Measurements from ENCODE around the gene RPN2.

Gene RPN2

GRCh38 chr20:37243076-37243936 lies 64.2 kb downstream of the RPN2 start:
- DNase-seq (ENCODE audit: low spot score) = no peak

GRCh38 chr20:37243937-37244571 lies 64.9 kb downstream of the RPN2 start:
- DNase-seq (ENCODE audit: low spot score) = peak; percentile 40

GRCh38 chr20:37244572-37244957 lies 65.4 kb downstream of the RPN2 start:
- DNase-seq (ENCODE audit: low spot score) = no peak

- DNase-seq (ENCODE audit: low spot score) = no peak
These were observed 66.4 kb downstream of the RPN2 start for GRCh38 chr20:37245216-37246150.

GRCh38 chr20:37246736-37247135 lies 67.6 kb downstream of the RPN2 start:
- no peak for DNase-seq (ENCODE audit: low spot score)

- DNase-seq (ENCODE audit: low spot score) = no peak
These were observed 68.4 kb downstream of the RPN2 start for GRCh38 chr20:37247547-37247946.

GRCh38 chr20:37249304-37249703 lies 70.2 kb downstream of the RPN2 start:
- DNase-seq (ENCODE audit: low spot score) = no peak

- no peak for DNase-seq (ENCODE audit: low spot score)
These were observed 72.8 kb downstream of the RPN2 start for GRCh38 chr20:37251825-37252477.

- no peak for DNase-seq (ENCODE audit: low spot score)
These were observed 74.0 kb downstream of the RPN2 start for GRCh38 chr20:37253087-37253486.

- DNase-seq (ENCODE audit: low spot score) = no peak
These were observed 75.2 kb downstream of the RPN2 start for GRCh38 chr20:37254114-37254878.

- no peak for DNase-seq (ENCODE audit: low spot score)
These were observed 77.2 kb downstream of the RPN2 start for GRCh38 chr20:37256286-37256685.

- DNase-seq (ENCODE audit: low spot score) = no peak
These were observed 78.4 kb downstream of the RPN2 start for GRCh38 chr20:37257530-37257929.

- DNase-seq (ENCODE audit: low spot score) = no peak
These were observed 78.9 kb downstream of the RPN2 start for GRCh38 chr20:37257988-37258387.

- no peak for DNase-seq (ENCODE audit: low spot score)
These were observed 79.9 kb downstream of the RPN2 start for GRCh38 chr20:37259031-37259430.

GRCh38 chr20:37259865-37260264 lies 80.7 kb downstream of the RPN2 start:
- no peak for DNase-seq (ENCODE audit: low spot score)

GRCh38 chr20:37260923-37261322 lies 81.8 kb downstream of the RPN2 start:
- no peak for DNase-seq (ENCODE audit: low spot score)

GRCh38 chr20:37261714-37262113 lies 82.6 kb downstream of the RPN2 start, which contains the start of gene GHRH:
TSS of gene GHRH (minus strand) at chr20:37261814. CDS start at chr20:37256889, 4,925 bp downstream.
- DNase-seq (ENCODE audit: low spot score) = no peak

GRCh38 chr20:37262505-37262904 lies 83.4 kb downstream of the RPN2 start:
- DNase-seq (ENCODE audit: low spot score) = no peak

GRCh38 chr20:37263686-37264085 lies 84.6 kb downstream of the RPN2 start:
- no peak for DNase-seq (ENCODE audit: low spot score)

- DNase-seq (ENCODE audit: low spot score) = no peak
These were observed 86.0 kb downstream of the RPN2 start for GRCh38 chr20:37265152-37265551.

Measured in Ammon's horn (tissue), 1 donor.